H9 (cell line): ENCODE results near the gene MRTFA. TPM values are rescaled to one million over a fixed set of nuclear protein-coding genes. Genes with fewer than 3 reads are reported as not detected.

Experiments used
- DNase-seq: peaks from one replicate; pipeline ENCODE4 v3.0.0-alpha.2; 2017
- H2AFZ ChIP-seq: one replicate; pipeline ENCODE4 v1.6.1; 2013; ENCODE audit warnings: mild to moderate bottlenecking, low read length, control low read depth, moderate library complexity
- H2AK5ac ChIP-seq: 2 replicates; pipeline ENCODE4 v1.6.1; 2013; ENCODE audit warnings: low read length, control low read depth, mixed read lengths; ENCODE audit not compliant: insufficient read length
- H2BK120ac ChIP-seq: one replicate; pipeline ENCODE4 v1.6.1; 2013; ENCODE audit warnings: low read depth, mild to moderate bottlenecking, low read length, control low read depth, inconsistent platforms; ENCODE audit not compliant: poor library complexity, severe bottlenecking
- H2BK12ac ChIP-seq: 2 replicates; pipeline ENCODE4 v1.6.1; 2013; ENCODE audit warnings: low read length, control low read depth, mixed read lengths, low read depth; ENCODE audit not compliant: insufficient read length
- H2BK15ac ChIP-seq: 2 replicates; pipeline ENCODE4 v1.6.1; 2013; ENCODE audit warnings: low read depth, low read length, control low read depth
- H2BK20ac ChIP-seq: one replicate; pipeline ENCODE4 v1.6.1; 2013; ENCODE audit warnings: low read depth, mild to moderate bottlenecking, low read length, control low read depth, inconsistent platforms; ENCODE audit not compliant: poor library complexity, severe bottlenecking
- H2BK5ac ChIP-seq: 2 replicates; pipeline ENCODE4 v1.6.1; 2013; ENCODE audit warnings: low read length, control low read depth, mixed read lengths; ENCODE audit not compliant: insufficient read length
- H3K14ac ChIP-seq: 2 replicates; pipeline ENCODE4 v1.6.1; 2013; ENCODE audit warnings: low read length, control low read depth; ENCODE audit not compliant: insufficient read depth
- H3K18ac ChIP-seq: 2 replicates; pipeline ENCODE4 v1.6.1; 2013; ENCODE audit warnings: low read depth, mild to moderate bottlenecking, mixed read lengths, low read length, control low read depth; ENCODE audit not compliant: insufficient read length
- H3K23ac ChIP-seq: 2 replicates; pipeline ENCODE4 v1.6.1; 2013; ENCODE audit warnings: low read length, control low read depth, mixed read lengths, low read depth; ENCODE audit not compliant: insufficient read length
- H3K23me2 ChIP-seq: 2 replicates; pipeline ENCODE4 v1.6.1; 2013; ENCODE audit warnings: low read depth, mild to moderate bottlenecking, mixed read lengths, low read length, control low read depth; ENCODE audit not compliant: insufficient read length, poor library complexity, severe bottlenecking
- H3K27ac ChIP-seq: 2 replicates; pipeline ENCODE4 v1.5.1; 2013; ENCODE audit warnings: low read length, control low read depth, mixed read lengths, low read depth; ENCODE audit not compliant: insufficient read length
- H3K27me3 ChIP-seq: 2 replicates; pipeline ENCODE4 v1.6.1; 2013; ENCODE audit warnings: low read length, control low read depth, inconsistent platforms; ENCODE audit not compliant: insufficient read depth
- H3K4ac ChIP-seq: 2 replicates; pipeline ENCODE4 v1.6.1; 2013; ENCODE audit warnings: low read depth, mild to moderate bottlenecking, control low read depth, inconsistent platforms, low read length, moderate library complexity
- H3K4me1 ChIP-seq: 2 replicates; pipeline ENCODE4 v1.6.1; 2013; ENCODE audit warnings: low read length, control low read depth, inconsistent platforms; ENCODE audit not compliant: insufficient read depth
- H3K4me2 ChIP-seq: 2 replicates; pipeline ENCODE4 v1.6.1; 2013; ENCODE audit warnings: low read length, control low read depth, mixed read lengths; ENCODE audit not compliant: insufficient read length, insufficient read depth
- H3K56ac ChIP-seq: 2 replicates; pipeline ENCODE4 v1.6.1; 2013; ENCODE audit warnings: low read depth, mild to moderate bottlenecking, mixed read lengths, low read length, control low read depth; ENCODE audit not compliant: insufficient read length
- H3K79me1 ChIP-seq: 2 replicates; pipeline ENCODE4 v1.6.1; 2013; ENCODE audit warnings: low read depth, mild to moderate bottlenecking, moderate library complexity, low read length, control low read depth, inconsistent platforms; ENCODE audit not compliant: insufficient read depth, poor library complexity, severe bottlenecking
- H3K79me2 ChIP-seq: 2 replicates; pipeline ENCODE4 v1.6.1; 2013; ENCODE audit warnings: low read length, control low read depth, inconsistent platforms; ENCODE audit not compliant: insufficient read depth
- H3K9ac ChIP-seq: 2 replicates; pipeline ENCODE4 v1.6.1; 2013; ENCODE audit warnings: low read length, control low read depth, mixed read lengths; ENCODE audit not compliant: insufficient read length; ENCODE audit errors: extremely low read depth
- H3K9me3 ChIP-seq: one replicate; pipeline ENCODE4 v1.6.1; 2013; ENCODE audit warnings: low read depth, low read length, inconsistent platforms; ENCODE audit not compliant: control insufficient read depth
- H3T11ph ChIP-seq: one replicate; pipeline ENCODE4 v1.6.1; 2013; ENCODE audit warnings: mild to moderate bottlenecking, low read length, control low read depth, inconsistent platforms
- H4K20me1 ChIP-seq: one replicate; pipeline ENCODE4 v1.6.1; 2013; ENCODE audit not compliant: control insufficient read depth, insufficient read length, insufficient read depth
- H4K5ac ChIP-seq: 2 replicates; pipeline ENCODE4 v1.6.1; 2013; ENCODE audit warnings: low read depth, mild to moderate bottlenecking, mixed read lengths, low read length, control low read depth; ENCODE audit not compliant: insufficient read length
- H4K8ac ChIP-seq: replicated peaks from 2 replicates; pipeline ENCODE4 v1.6.1; 2013; ENCODE audit warnings: low read length, control low read depth, mixed read lengths, low read depth; ENCODE audit not compliant: insufficient read length
- H4K91ac ChIP-seq: 2 replicates; pipeline ENCODE4 v1.6.1; 2013; ENCODE audit warnings: low read depth, mild to moderate bottlenecking, moderate library complexity, mixed read lengths, low read length, control low read depth; ENCODE audit not compliant: insufficient read length
- H3K27ac Mint-ChIP-seq, 3 experiments: 2 replicates in 2 of 3; 3 replicates in 1 of 3; pipeline ENCODE4 v1.8.0; 2020 to 2021; ENCODE audit warnings: mixed read lengths in 3 of 3, mild to moderate bottlenecking in 1 of 3, moderate library complexity in 1 of 3
- H3K27me3 Mint-ChIP-seq: 2 replicates; pipeline ENCODE4 v1.8.0; 2021; ENCODE audit warnings: low read depth, mild to moderate bottlenecking, moderate library complexity, mixed read lengths
- H3K36me3 Mint-ChIP-seq, 3 experiments: 2 replicates in 2 of 3; 3 replicates in 1 of 3; pipeline ENCODE4 v1.8.0; 2020 to 2021; ENCODE audit warnings: low read depth in 3 of 3, mixed read lengths in 3 of 3; ENCODE audit not compliant: insufficient read depth in 1 of 3
- H3K4me1 Mint-ChIP-seq, 2 experiments: 2 replicates each; pipeline ENCODE4 v1.8.0; 2020; ENCODE audit warnings: mixed read lengths in 2 of 2
- H3K4me3 Mint-ChIP-seq, 2 experiments: 2 replicates in 1 of 2; 3 replicates in 1 of 2; pipeline ENCODE4 v1.8.0; 2020 to 2021; ENCODE audit warnings: mild to moderate bottlenecking in 2 of 2, mixed read lengths in 2 of 2, moderate library complexity in 1 of 2
- H3K9me3 Mint-ChIP-seq, 2 experiments: 2 replicates in 1 of 2; 3 replicates in 1 of 2; pipeline ENCODE4 v1.8.0; 2020; ENCODE audit warnings: mild to moderate bottlenecking in 2 of 2, mixed read lengths in 2 of 2, moderate library complexity in 1 of 2
- CTCF ChIP-seq: fragments of 200-600 bp; sonication (generic); conservative IDR thresholded peaks from 3 replicates; pipeline ENCODE4 v1.8.0; 2021; ENCODE audit warnings: antibody characterized with exemption, mild to moderate bottlenecking
- WGBS: extraction: QIAGEN DNeasy Blood & Tissue Kit; methylation state at CpG from one replicate; pipeline ENCODE4 v1.1.7; 2013; ENCODE audit warnings: missing lambda C conversion rate, low lambda C conversion rate, mixed read lengths; ENCODE audit not compliant: insufficient read length; ENCODE audit errors: extremely low coverage; 5-methylcytosine and 5-hydroxymethylcytosine counted together
- total RNA-seq: library from RNA; stranded (reverse); gene quantifications from 2 replicates; pipeline ENCODE4 v1.2.1, GENCODE V29; 2021

MRTFA gene
- total RNA-seq, 1 experiment from 2014 or later: 38.1 TPM

DNA sequence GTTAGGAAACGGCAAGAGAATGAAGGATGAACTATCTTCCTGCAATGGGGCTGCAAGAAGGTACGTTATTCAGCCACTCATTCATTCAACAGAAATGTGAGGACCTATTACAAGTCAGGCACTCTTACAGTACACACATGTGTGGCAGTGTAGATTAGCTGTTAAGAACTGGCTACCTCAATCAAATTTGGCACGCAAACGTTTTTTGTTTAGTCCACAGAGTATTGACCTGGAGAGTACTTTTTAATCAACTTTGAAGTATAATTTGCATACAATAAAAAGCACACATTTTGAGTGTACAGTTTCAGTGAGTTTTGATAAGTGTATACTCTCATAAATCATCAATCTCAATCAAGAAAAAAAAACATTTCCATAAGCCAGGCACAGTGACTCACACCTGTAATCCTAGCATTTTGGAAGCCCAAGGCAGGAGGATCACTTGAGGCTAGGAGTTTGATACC, 24.2 kb downstream of the MRTFA start:
- H3K4me2 ChIP-seq: no peak overlapping the region
- H2BK20ac ChIP-seq: no peak overlapping the region
- no peak overlapping the region for H2BK15ac ChIP-seq
- WGBS: no CpG with 5 or more reads among the region's 4 CpGs
- Mint-ChIP-seq H3K9me3 (peaks cover 5 to 7% of the 10 kb centered on the region in 2 experiments; a peak in 4 of 5 replicates), H3K36me3 (peaks cover 4 to 6% (median 5%) of the 10 kb centered on the region in 3 experiments), H3K4me3 (no peak overlapping the region), H3K27me3 (no peaks in the 10 kb centered on the region), H3K27ac (no peak overlapping the region), H3K4me1 (peaks cover 21 to 31% of the 10 kb centered on the region in 2 experiments)
- no peak overlapping the region for H2AK5ac ChIP-seq
- DNase-seq: no peak
- no peak overlapping the region for H3K27ac ChIP-seq
- no peak for TF ChIP-seq CTCF
- H4K91ac ChIP-seq: no peak overlapping the region
- H2BK12ac ChIP-seq: no peak overlapping the region
- no peaks in the 10 kb centered on the region for H4K20me1 ChIP-seq
- no peaks in the 10 kb centered on the region for H3K23me2 ChIP-seq
- no peak overlapping the region for H3K4ac ChIP-seq
- H3K56ac ChIP-seq: no peak overlapping the region
- H3K18ac ChIP-seq: no peak overlapping the region
- H2BK5ac ChIP-seq: no peak overlapping the region
- H4K8ac ChIP-seq: no peak overlapping the region
- H3K23ac ChIP-seq: no peak overlapping the region
- H3K9ac ChIP-seq: no peak overlapping the region
- no peaks in the 10 kb centered on the region; the same call in 1 of the 2 replicates for H3K4me1 ChIP-seq
- H3K27me3 ChIP-seq: no peaks in the 10 kb centered on the region
- no peak overlapping the region for H2AFZ ChIP-seq
- no peak overlapping the region for H2BK120ac ChIP-seq
- H3K9me3 ChIP-seq: no peaks in the 10 kb centered on the region
- H4K5ac ChIP-seq: no peak overlapping the region
- H3T11ph ChIP-seq: no peak overlapping the region
- H3K14ac ChIP-seq: no peak overlapping the region
- H3K79me1 ChIP-seq: no peaks in the 10 kb centered on the region
- peaks cover 4% of the 10 kb centered on the region; the same call in 1 of the 2 replicates for H3K79me2 ChIP-seq
